Caki2 (cell line): ENCODE data around the gene SDCCAG8. TPM values are rescaled to one million over a fixed set of nuclear protein-coding genes. Genes with fewer than 3 reads are reported as not detected.

Experiments used
- DNase-seq: peaks from one replicate; pipeline ENCODE4 v3.0.0-alpha.2; 2015; ENCODE audit warnings: low read depth
- in situ Hi-C: cut with HindIII; loops from 2 replicates; pipeline ENCODE4 v1.10.0; 2016; ENCODE audit warnings: low sequenced_read_pairs, low pct_unique_long_range_greater_than_20kb, mixed read lengths
- total RNA-seq: library from RNA; depleted of rRNA; stranded (reverse); fragments of >200 nt; shearing (Covaris generic); gene quantifications from 2 replicates; pipeline ENCODE4 v1.2.3, GENCODE V29; 2014; ENCODE audit warnings: low replicate concordance

Gene SDCCAG8
- total RNA-seq, 1 experiment from 2014 or later = 14.2 TPM

- DNase-seq = no peak
- in situ Hi-C loops = no loop called here
Measured at GRCh38 chr1:243251539-243251938, 4.3 kb upstream of the SDCCAG8 start.

DNA sequence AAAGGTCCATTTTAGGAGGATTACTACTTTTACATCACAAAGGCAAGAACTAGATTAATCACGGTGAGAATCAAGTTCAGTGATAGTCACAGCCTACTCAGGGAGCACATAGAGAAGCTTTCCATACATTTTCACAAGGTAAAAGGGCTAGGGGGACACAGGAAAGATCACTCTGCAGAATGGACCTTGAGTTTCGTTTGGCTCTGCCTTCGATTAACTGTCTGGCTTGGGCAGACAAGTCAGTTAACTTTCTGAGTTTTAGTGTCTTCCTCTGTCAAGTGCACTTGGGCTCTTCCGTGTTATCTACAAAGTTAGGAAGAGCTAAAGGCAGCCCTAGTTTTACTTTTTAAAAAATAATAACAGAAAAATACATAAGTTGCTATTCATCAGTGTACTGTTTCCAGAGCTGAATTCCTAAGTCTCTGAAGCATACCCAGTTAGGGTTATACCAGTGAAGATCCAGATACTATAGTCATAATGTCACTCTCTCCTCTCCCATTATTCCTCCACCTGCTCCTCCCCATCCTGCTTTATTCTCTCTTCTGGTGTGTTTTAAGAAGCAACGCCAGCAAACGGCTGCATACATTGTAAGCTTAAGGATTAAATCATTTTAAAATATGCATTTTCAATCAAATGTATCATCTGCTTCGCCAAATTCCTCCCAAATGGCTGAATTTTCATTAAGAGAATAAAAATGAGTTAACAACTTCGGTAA, 2.5 kb upstream of the SDCCAG8 start:
- in situ Hi-C loops = no loop called here
- DNase-seq = peak; percentile 16

GRCh38 chr1:243253926-243254232, 2.0 kb upstream of the SDCCAG8 start:
- DNase-seq = no peak
- in situ Hi-C loops = no loop called here

DNA sequence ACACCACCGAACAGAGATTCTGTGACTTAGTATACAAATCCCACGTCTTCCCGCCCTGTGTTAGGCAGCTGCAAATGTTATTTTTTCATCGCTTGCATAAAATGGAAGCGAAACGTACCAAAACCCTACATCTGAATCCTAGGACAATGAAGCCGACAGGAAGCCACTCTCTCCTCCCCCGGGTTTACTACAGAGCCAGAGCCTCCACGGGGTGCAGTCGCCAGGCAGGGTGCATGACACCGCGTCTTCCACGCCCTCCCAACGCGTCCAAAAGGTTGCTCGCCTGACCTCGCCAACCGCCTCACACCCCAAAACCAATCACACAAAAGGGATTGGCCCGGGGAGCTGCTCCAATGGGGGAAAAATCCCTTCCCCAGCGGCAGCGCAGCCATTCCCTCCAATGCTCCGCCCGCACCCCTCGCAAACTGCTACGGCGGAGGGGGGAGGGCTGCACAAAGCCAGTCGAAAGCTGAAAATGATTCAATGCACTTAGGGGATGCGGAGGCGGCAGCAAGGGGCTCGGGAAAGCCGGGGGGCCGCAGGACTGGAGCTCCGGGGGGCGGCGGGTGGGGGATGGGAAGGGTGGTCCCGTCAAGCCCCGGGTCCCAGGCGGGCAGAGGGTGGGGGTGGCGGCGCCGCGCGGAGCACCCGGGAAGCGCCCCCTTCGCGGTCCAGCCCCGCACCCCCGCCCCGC, 1.5 kb upstream of the SDCCAG8 start:
- peak; percentile 53 for DNase-seq
- in situ Hi-C loops = no loop called here

GRCh38 chr1:243254927-243255790, 682 bp upstream of the SDCCAG8 start, which contains the start of gene CEP170:
Gene CEP170, minus strand, starts transcription at chr1:243255281. Its CDS starts 30,001 bp downstream, at chr1:243225280.
- peak; percentile 97 for DNase-seq
- in situ Hi-C loops = no loop called here

DNA sequence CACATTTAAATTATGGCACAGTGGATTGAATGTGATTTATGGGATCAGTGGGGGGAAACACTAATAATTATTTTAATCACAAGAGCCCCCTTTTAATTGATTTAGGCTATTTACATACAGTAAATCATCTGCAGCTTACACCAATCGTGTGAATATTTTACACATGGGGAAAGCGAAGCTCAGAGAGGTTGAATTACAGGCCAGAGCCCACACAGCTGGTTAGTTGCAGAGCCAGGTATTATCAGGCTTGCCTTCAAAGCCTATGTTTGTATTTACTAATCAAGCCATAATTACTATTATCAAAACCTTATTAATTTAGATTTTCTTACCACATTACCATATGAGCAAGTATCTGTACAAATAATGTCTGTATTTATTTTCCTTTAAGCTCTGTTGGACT, 749 bp downstream of the SDCCAG8 start:
- DNase-seq = no peak
- in situ Hi-C loops = no loop called here

- no peak for DNase-seq
- in situ Hi-C loops = no loop called here
Measured at GRCh38 chr1:243257189-243257588, 1.3 kb downstream of the SDCCAG8 start.

GRCh38 chr1:243258731-243259130, 2.9 kb downstream of the SDCCAG8 start:
- in situ Hi-C loops = no loop called here
- DNase-seq = no peak

- in situ Hi-C loops = no loop called here
- no peak for DNase-seq
Measured at GRCh38 chr1:243260221-243260880, 4.5 kb downstream of the SDCCAG8 start.

GRCh38 chr1:243261390-243261789, 5.5 kb downstream of the SDCCAG8 start:
- DNase-seq = no peak

DNA sequence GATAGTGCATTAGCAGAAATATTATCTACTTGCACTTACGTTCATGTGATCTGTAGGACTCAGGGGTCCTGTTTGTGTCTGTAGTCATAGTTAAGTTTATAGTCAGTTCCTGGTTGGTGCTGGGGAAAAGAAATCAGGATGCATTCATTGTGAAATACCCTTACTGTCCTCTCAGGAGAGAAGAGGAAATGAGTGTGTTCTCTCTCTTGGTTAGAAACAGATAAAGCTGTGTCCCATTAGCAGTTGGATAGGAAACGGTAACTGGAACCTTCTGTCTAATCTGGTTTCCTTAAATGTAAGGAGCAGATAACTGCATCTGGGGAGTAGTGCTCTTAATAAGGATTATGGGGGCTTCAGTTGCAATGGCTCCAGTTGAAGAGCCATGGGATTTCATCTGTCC, 8.9 kb downstream of the SDCCAG8 start:
- in situ Hi-C loops = no loop called here
- no peak for DNase-seq

More at GRCh38 chr1:243261390-243261789, 5.5 kb downstream of the SDCCAG8 start:
- in situ Hi-C loops = no loop called here

GRCh38 chr1:243266231-243266630, 10.4 kb downstream of the SDCCAG8 start:
- in situ Hi-C loops = no loop called here
- no peak for DNase-seq

DNA sequence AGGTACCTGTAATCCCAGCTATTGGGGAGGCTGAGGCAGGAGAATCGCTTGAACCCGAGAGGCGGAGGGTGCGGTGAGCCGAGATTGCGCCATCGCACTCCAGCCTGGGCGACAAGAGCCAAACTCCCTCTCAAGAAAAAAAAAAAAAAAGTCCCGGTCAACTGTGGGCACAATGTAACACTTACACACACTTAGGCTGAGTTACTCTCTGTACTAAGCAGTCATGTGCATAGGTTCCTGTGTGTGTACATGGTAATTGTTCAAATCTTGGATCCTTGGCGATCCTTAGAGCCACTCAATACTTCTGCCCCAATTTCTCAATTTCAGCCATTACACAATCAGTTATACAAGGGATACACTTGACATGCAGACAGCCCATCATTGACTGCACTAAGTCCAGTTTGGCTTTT, 11.6 kb downstream of the SDCCAG8 start:
- in situ Hi-C loops = no loop called here

GRCh38 chr1:243267914-243268653, 12.2 kb downstream of the SDCCAG8 start:
- no peak for DNase-seq
- in situ Hi-C loops = no loop called here

More for the DNA sequence above, 11.6 kb downstream of the SDCCAG8 start:
- no peak for DNase-seq

- DNase-seq = no peak
- in situ Hi-C loops = no loop called here
Measured at GRCh38 chr1:243268751-243269460, 13.1 kb downstream of the SDCCAG8 start.

DNA sequence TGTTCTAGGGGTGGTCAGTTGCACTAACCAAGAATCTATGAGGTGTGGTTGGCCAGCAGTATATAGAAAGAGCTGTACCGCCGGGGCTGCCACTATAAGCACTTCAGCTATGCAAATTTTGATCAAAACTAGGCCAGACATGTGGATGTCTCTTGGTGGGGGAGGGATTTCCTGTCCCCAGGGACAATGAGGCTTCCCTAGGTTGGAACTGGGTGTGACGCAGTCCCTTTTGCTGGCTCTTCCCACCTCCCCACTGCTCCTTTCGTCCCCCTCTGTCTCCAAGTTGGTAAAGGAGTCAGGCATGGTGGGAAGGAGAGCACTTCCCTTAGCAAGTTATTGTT, 13.6 kb downstream of the SDCCAG8 start:
- in situ Hi-C loops = no loop called here
- DNase-seq = no peak

GRCh38 chr1:243270097-243270864, 14.4 kb downstream of the SDCCAG8 start:
- in situ Hi-C loops = no loop called here
- no peak for DNase-seq
